Activated T-cell treated with anti-CD3 and anti-CD28 coated beads, Interleukin-2, amount 50 U/mL, for 4 hours (primary cell): Measurements from ENCODE around the gene MBTPS1. TPM values are rescaled to one million over a fixed set of nuclear protein-coding genes. Genes with fewer than 3 reads are reported as not detected.

Experiments
- ATAC-seq, 2 donors: fragments of 200-7000 bp; cut with Tn5 transposase; one replicate each; pipeline ENCODE4 v1.10.0; 2021
- DNase-seq: peaks from one replicate; pipeline ENCODE4 v3.0.0-alpha.2; 2020
- H3K27me3 Mint-ChIP-seq: one replicate; pipeline ENCODE4 v1.8.0; 2021; ENCODE audit warnings: low read depth, mixed read lengths
- H3K36me3 Mint-ChIP-seq: one replicate; pipeline ENCODE4 v1.8.0; 2022; ENCODE audit warnings: mixed read lengths; ENCODE audit not compliant: insufficient read depth
- H3K4me1 Mint-ChIP-seq: one replicate; pipeline ENCODE4 v1.8.0; 2021; ENCODE audit warnings: low read depth, mixed read lengths
- H3K4me3 Mint-ChIP-seq: one replicate; pipeline ENCODE4 v1.8.0; 2021; ENCODE audit warnings: mild to moderate bottlenecking, moderate library complexity, mixed read lengths
- H3K9me3 Mint-ChIP-seq: one replicate; pipeline ENCODE4 v1.8.0; 2021; ENCODE audit warnings: mixed read lengths
- total RNA-seq, 3 donors: library from RNA; stranded (reverse); gene quantifications; one replicate each; pipeline ENCODE4 v1.2.1, GENCODE V29; 2021

Gene MBTPS1
- total RNA-seq, 3 donors from 2014 or later: 44.9 to 52.8 (median 49.2) TPM

DNA sequence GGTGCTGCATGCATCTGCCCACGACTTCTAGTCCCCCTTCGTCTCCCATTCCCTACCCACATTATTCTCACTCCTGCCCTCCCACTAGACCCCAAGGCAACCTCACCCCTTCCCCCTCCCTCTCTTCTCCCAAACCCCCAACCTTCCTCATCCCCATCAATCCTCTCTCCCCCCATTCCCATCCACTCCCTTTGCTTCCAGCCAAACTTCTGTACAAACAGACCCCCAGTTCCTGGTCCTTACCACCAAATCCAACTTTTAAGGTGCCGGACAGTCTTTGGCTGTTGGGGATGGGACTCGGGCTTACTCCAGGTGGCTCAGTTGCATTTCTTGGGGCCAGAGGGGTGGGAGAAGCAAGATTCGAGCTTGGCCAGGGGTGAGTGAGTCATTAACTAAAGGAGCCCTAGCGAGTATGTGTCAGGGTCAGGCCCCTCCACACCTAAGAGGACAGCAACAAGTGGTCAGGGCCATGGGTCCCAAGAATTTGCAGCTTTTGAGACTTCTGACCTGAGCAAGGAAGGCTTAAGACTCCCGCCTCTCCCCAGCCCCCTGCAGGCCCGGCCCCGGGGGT is 74.3 kb downstream of the MBTPS1 start, which contains the start of gene SLC38A8:
Gene SLC38A8 (minus strand): TSS at position 488 of the 571 bp plus-strand sequence. CDS start 638 bp downstream, outside the sequence.
- DNase-seq (no peak), ATAC-seq (no peak)
- no peaks in the 10 kb centered on the region for H3K9me3 Mint-ChIP-seq
- peaks cover 3% of the 10 kb centered on the region for H3K4me1 Mint-ChIP-seq
- H3K4me3 Mint-ChIP-seq: no peak within 1 kb of the TSS
- H3K36me3 Mint-ChIP-seq: peaks cover 2% of the 10 kb centered on the region
- peaks cover 10% of the 10 kb centered on the region for H3K27me3 Mint-ChIP-seq

DNA sequence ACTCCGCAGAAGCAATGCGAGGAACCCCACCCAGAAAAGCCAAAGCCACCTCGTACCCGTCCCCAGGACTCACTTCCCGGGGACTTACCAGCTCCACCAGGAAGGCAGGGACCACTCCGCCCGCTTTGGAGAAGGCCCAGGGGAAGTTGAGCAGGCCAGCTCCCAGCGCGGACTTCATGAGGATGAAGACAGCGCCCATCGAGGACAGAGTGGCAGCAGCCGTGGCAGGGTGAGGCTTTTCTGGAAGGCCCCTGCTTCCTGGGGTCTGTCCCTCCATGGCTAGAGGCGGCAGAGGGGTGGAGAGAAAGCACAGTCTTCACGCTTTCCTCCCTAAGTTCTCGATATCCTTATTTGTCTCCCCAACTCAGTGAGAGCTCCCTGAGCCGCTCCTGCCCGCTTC is 74.9 kb downstream of the MBTPS1 start:
- ATAC-seq: no peak

DNA sequence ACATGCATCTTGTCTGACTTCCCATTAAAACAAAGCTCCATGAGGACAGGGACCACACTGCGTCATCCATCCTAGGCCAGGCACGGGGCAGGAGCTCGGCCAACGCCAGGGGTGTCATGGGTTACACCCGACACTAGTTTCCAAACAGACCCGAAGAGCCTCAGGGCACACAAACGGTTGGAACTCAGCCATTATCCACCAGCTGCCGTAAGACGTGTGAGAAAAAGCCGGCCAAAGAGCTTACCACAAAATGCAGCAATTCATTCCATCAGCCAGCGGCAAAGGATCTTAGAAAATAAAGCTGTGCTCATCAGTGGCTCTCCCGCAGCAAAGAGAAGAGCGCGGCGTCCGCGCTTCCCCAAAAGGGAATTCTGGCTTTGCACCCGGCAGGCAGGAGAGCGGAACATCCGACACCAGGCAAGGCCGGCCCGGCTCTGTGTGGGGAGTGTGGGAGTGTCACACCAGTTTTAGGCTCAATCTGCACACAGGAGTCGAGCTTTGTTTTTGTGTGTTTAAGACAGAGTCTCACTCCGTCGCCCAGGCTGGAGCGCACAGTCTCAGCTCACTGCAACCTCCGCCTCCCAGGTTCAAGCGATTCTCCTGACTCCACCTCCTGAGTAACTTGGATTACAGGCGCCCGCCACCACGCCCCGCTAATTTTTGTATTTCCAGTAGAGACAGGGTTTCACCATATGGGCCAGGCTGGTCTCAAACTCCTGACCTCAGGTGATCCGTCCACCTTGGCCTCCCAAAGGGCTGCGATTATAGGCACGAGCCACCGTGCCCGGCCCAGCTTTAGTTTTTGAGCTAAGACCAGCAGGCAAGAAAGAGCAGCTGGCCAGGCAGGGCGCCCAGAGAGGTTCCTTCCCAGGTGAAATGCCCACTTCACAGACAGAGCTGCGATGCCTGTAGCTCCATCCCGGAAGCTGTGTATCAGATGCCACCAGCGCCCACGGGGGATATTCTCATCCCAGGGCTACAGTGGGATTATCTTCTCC is 75.6 kb downstream of the MBTPS1 start:
- DNase-seq (no peak), ATAC-seq (no peak)
- Mint-ChIP-seq H3K36me3 (no peaks in the 10 kb centered on the region), H3K4me1 (peaks cover 3% of the 10 kb centered on the region), H3K4me3 (no peak overlapping the region), H3K27me3 (peaks cover 10% of the 10 kb centered on the region), H3K9me3 (no peaks in the 10 kb centered on the region)

More for the DNA sequence above, 74.9 kb downstream of the MBTPS1 start:
- H3K27me3 Mint-ChIP-seq: peaks cover 10% of the 10 kb centered on the region
- no peak overlapping the region for H3K4me3 Mint-ChIP-seq
- H3K9me3 Mint-ChIP-seq: no peaks in the 10 kb centered on the region
- no peaks in the 10 kb centered on the region for H3K36me3 Mint-ChIP-seq
- H3K4me1 Mint-ChIP-seq: peaks cover 3% of the 10 kb centered on the region
- no peak for DNase-seq

DNA sequence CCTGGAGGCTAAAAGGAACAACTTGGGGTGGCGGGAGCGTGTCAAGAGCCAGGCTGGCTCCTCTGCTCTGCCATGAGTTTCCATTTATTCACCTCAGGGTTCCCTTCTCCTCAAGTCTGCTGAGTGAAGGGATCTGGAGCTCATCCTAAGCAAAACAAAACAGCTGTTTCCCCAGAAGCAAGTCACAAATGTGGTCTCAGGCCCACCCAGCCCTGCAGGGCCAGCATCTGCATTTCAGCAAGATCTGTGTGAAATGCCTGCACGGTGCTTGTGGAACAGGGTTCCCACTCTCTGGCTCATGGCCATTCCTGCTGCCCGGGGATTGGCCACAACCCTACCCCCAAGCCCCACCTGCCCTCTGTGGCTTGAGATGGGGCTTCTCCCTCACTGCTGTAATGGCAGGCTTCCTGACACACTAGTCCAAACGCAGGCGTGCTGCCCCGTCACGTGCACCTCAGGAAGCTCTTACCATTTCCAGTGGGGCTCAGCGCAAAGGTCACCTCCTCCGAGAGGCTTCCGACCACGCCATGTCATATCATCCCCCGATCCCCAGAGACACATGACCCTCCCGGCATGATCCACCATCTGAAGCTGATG is 76.4 kb downstream of the MBTPS1 start:
- peaks cover 3% of the 10 kb centered on the region for H3K4me1 Mint-ChIP-seq
- ATAC-seq: no peak
- H3K27me3 Mint-ChIP-seq: peaks cover 10% of the 10 kb centered on the region

DNA sequence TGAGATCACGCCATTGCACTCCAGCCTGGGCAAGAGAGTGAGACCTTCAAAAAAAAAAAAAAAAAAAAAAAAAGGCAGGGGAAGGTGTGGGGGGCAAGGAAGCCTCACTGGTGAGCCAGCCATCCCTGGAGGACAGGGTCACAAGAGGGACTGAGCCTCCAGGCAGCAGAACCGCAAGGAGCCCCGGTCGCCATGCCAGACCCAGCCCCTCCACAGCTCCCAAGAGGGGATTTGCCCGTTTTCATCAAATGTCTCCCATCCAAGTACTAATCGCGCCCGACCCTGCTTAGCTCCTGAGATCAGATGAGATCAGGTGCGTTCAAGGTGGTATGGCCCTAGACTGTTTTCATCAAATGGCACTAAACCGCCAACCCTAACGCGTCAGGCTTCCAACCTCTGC is 77.0 kb downstream of the MBTPS1 start:
- DNase-seq (no peak), ATAC-seq (no peak)
- Mint-ChIP-seq H3K27me3 (peaks cover 10% of the 10 kb centered on the region), H3K36me3 (no peaks in the 10 kb centered on the region), H3K9me3 (no peaks in the 10 kb centered on the region), H3K4me1 (peaks cover 3% of the 10 kb centered on the region), H3K4me3 (no peak overlapping the region)

More for the DNA sequence above, 76.4 kb downstream of the MBTPS1 start:
- Mint-ChIP-seq H3K36me3 (no peaks in the 10 kb centered on the region), H3K9me3 (no peaks in the 10 kb centered on the region), H3K4me3 (no peak overlapping the region)
- DNase-seq: no peak

DNA sequence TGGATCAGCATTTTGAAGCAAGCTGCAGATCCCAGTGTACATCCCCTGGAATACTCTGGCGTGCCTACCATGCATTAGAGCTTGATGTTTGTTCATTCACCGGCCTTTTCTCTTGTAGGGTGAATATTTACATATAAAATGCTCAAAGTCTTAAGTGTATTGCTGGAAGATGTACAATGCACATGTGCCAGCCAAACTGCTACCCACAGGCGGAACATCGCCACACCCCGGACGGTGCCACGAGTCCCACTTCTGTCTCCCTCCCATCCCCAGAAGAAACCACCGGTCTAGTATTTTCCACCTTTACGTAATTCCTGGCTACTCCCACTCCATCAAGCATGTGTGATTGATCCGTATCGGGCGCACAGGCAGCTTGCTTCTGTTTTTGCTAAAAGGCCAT is 78.3 kb downstream of the MBTPS1 start:
- H3K36me3 Mint-ChIP-seq: no peaks in the 10 kb centered on the region
- no peak for ATAC-seq

DNA sequence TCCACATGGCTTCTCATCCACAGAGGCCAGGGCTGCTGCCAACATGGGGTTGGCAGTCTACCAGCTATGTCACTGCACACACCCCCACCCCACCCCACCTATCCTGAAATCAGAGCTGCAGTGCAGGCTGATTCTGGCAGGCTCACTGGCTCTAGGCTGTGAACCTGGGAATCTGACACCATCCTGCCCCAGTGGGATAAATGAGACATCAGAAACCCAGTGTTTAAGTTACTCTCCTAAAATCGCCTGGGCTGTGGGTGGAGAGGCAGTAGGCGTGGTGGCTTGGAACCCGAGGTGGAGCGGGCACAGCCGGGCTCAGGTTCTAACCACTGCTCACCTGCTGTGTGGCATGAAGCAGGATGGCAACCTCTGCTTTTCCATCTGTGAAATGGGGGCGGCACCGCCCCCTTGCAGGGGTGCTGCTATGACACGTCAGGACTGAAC is 79.7 kb downstream of the MBTPS1 start:
- ATAC-seq: no peak
- no peak for DNase-seq
- Mint-ChIP-seq H3K27me3 (peaks cover 5% of the 10 kb centered on the region), H3K4me1 (no peaks in the 10 kb centered on the region), H3K9me3 (no peaks in the 10 kb centered on the region), H3K36me3 (no peaks in the 10 kb centered on the region), H3K4me3 (no peak overlapping the region)

More for the DNA sequence above, 78.3 kb downstream of the MBTPS1 start:
- Mint-ChIP-seq H3K4me1 (no peaks in the 10 kb centered on the region), H3K9me3 (no peaks in the 10 kb centered on the region), H3K27me3 (peaks cover 7% of the 10 kb centered on the region), H3K4me3 (no peak overlapping the region)
- DNase-seq: no peak

DNA sequence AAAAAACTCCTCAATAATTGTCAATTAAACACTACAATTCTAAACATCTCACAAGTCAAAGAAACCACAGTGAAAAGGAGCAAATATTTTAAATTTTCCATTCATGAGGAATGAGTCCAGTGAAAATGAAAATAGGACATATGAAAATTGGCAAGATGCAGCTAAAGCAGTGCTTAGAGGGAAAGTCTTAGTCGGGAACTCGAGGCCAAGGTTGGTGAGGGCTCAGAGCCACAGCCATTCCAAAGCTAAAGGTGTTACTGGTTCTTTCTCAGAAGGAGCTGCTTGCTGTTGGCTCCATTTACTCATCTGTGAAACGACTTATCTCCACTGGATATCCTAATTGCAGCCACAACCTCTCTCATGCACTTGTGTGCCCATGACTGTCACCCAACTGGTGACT is 80.6 kb downstream of the MBTPS1 start:
- Mint-ChIP-seq H3K9me3 (no peaks in the 10 kb centered on the region), H3K4me3 (no peak overlapping the region), H3K36me3 (no peaks in the 10 kb centered on the region), H3K27me3 (peaks cover 6% of the 10 kb centered on the region), H3K4me1 (no peaks in the 10 kb centered on the region)
- ATAC-seq (no peak), DNase-seq (no peak)

DNA sequence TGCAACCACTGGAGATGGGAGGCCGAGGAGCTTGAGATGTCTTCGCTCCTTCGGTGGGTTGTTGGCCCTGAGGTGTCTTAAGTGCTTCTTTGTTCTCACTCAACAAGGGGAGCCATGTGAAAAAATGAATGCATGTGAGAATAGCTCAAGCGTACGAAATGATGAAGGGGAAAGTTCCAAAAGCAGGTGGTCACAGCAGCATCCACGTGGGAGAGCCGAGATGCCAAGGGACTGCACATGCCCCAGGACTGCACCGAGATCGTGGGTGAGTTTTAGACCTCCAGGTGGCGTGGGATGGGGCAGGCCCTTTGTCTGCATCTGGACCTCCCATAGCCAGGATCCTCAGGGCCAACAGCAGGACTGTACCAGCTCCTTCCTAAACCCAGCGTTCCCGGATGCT is 82.2 kb downstream of the MBTPS1 start:
- Mint-ChIP-seq H3K27me3 (peaks cover 5% of the 10 kb centered on the region), H3K4me3 (no peak overlapping the region), H3K36me3 (no peaks in the 10 kb centered on the region), H3K4me1 (peaks cover 3% of the 10 kb centered on the region), H3K9me3 (no peaks in the 10 kb centered on the region)
- ATAC-seq: no peak
- no peak for DNase-seq

DNA sequence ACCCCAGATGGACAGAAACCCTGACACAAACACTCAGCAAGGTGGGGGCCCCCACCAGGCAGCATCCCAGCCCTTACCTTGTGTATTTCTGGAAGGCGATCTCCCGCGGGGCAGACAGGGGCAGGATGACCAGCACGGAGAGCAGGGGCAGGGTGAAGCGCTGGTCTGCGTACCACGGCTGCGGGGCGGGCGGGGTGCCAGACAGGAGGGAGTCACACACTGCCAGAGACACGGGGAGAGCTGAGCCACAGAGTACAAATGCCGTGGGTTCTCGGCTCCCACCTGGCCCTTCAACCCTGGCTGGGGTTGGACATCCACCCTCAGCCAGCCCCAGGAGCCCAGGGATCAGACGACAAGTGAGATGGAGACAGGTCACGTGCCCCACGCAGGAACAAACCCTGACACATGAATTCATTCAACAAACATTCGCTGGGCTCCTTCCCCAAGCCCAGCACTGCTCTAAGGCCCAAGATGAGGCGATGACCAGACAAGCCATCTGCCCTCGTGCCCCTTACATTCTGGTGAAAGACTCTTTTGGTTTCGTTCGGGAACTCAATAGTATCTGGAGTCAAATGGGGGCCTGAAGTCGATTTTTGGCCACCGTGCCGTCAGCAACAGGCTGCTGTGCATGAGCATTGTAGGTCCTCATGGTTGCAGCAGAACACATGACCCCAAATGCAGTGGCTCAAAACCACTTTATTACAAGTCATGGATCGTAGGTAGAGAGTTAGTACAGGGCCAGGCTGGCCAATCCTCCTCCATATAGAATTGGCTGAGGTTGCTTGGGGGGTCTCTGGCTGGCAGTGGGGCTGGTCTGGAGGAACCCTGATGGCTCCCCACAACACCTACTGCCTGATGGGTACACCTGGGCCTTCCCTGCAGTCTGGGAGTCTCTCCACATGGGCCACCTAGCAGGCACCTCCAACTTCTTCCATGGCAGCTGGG is 83.2 kb downstream of the MBTPS1 start:
- Mint-ChIP-seq H3K36me3 (no peaks in the 10 kb centered on the region), H3K4me3 (no peak overlapping the region), H3K4me1 (peaks cover 6% of the 10 kb centered on the region), H3K9me3 (no peaks in the 10 kb centered on the region), H3K27me3 (peaks cover 5% of the 10 kb centered on the region)
- ATAC-seq (no peak), DNase-seq (no peak)

DNA sequence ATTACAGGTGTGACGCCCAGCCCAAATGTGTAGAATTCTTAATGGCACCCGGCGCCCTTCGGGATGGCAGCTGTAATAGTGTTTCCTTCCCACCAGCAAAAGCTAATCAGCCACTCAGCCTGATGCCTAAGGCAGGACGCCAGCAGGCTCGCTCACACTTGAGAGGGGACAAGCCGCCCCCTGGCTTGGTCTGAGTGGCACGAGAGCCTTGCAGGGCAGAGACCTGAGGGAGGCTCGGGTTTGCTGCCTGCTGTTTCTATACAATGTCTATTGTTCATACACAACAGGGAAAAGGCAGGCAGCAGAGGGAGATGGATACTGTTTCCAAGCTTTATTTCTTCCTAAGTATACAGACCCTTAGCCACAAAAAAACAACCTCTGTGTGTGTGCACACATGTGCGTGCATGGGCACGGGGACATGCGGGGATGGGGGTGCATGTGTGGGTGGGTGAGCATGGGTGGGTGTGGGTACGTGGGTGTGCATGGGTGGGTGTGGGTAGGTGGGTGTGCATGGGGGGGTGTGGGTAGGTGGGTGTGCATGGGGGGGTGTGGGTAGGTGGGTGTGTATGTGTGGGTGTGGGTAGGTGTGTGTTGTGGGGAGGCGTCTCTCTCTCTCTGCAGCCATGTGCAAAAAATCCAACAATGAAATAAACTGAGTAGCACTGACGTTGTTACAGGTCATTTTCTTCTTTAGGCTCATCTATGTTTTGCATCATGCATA is 84.1 kb downstream of the MBTPS1 start:
- H3K4me1 Mint-ChIP-seq: peaks cover 6% of the 10 kb centered on the region
- H3K9me3 Mint-ChIP-seq: no peaks in the 10 kb centered on the region
- peaks cover 8% of the 10 kb centered on the region for H3K27me3 Mint-ChIP-seq
- no peaks in the 10 kb centered on the region for H3K36me3 Mint-ChIP-seq
- no peak for ATAC-seq
- no peak overlapping the region for H3K4me3 Mint-ChIP-seq
- no peak for DNase-seq

DNA sequence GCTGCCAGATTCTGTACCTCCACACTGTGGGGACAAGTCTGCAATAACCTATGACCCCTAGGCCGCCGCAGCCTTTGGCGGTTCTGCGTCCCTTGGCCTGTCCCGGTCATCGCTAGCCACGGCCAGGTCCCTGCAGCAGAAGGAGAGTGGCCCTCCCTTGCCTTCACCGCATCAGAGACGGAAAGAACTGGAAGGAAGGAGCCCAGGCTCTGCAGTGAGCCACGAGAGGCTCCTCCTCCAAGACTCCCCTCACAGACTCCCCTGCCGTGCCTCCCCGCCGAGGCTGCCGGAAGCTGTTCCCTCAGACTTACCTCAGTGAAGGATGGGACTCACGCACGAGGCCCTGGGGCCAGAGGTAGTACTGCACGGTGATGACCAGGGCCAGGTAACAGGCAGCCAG is 85.2 kb downstream of the MBTPS1 start:
- peaks cover 6% of the 10 kb centered on the region for H3K4me1 Mint-ChIP-seq
- H3K4me3 Mint-ChIP-seq: no peak overlapping the region
- ATAC-seq (no peak), DNase-seq (no peak)
- no peaks in the 10 kb centered on the region for H3K9me3 Mint-ChIP-seq
- H3K27me3 Mint-ChIP-seq: peaks cover 12% of the 10 kb centered on the region
- no peaks in the 10 kb centered on the region for H3K36me3 Mint-ChIP-seq
